Measurements from ENCODE around the gene RIPOR3.
"Not testable (repeated sequence)": the region's sequence is repeated elsewhere in the genome, so short reads cannot be mapped to it uniquely, and the experiment has no call there.

RIPOR3 gene

DNA sequence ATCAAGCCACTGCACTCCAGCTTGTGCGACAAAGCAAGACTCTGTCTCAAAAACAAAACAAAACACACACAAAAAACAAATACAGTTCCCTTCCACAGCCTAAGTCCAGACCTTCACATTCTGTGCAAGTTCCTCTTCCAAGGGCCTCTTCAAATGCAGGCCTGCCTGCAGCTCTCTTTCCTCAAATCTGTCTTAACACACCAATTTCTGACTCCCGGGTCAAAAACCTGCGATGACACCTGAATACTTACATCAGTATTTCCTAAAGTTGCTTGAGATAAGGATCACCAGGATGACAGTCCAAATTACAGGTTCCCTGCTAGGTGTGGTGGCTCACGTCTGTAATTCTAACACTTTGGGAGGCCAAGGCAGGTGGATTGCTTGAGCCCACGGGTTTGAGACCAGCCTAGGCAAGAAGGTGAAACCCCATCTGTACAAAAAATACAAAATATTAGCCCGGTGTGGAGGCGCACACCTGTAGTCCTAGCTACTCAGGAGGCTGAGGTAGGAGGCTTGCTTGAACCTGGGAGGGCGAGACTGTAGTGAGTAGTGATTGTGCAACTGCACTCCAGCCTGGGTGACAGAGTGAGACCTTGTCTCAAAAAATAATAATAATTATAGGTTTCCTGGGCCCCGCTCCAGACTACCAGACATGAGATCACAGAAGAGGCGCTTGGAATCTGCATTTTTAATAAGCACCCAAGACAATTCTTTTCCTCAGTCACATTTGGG is 31.2 kb upstream of the RIPOR3 start:
- no peak overlapping the region for H3K9ac ChIP-seq (ENCODE audit: low read depth, low read length)
- no peaks in the 10 kb centered on the region for H3K36me3 ChIP-seq (ENCODE audit: insufficient read depth, low read depth, low read length)
- H3K4me1 ChIP-seq (ENCODE audit: insufficient read depth, low read length) = peaks cover 5% of the 10 kb centered on the region; the same call in 1 of the 2 replicates
- H3K27me3 ChIP-seq (ENCODE audit: insufficient read depth, low read length) = no peaks in the 10 kb centered on the region
- H3K4me3 ChIP-seq (ENCODE audit: low read length) = no peak overlapping the region
- H3K27ac ChIP-seq (ENCODE audit: low read length) = no peak overlapping the region
- H3K9me3 ChIP-seq (ENCODE audit: insufficient read depth, low read depth, low read length) = no peaks in the 10 kb centered on the region

DNA sequence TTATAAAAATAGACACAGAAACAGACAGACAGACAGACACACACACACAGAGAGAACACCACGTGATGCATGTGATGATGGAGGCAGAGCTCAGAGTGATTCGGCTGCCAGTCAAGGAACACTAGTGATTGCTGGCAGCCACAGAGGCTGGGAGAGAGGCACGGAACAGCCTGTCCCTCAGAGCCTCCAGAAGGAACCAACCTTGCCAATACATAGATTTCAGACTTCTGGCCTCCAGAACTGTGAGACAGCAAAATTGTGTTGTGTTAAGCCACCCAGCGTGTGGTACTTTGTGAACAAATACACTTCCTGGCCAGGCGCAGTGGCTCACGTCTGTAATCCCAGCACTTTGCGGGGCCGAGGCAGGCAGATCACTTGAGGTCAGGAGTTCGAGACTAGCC is 30.5 kb upstream of the RIPOR3 start:
- no peak overlapping the region for H3K9ac ChIP-seq (ENCODE audit: low read depth, low read length)

DNA sequence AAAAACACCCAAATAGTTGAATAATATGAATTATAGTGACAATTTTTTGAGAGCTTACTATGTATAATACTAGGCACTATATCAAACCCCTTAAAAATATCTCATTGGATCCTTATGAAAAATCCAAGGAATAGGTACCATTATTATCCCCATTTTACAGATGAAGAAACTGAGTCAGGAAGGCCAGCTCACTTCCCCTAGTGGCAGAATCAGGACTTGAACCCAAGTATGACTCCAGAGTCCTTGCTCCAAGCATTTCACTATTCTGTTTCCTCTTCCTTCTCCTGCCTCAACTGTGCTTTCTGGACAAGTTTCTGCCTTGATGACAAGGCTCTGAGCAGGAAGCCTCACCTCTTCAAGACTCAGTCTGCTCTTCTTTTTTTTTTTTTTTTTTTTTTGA is 29.2 kb upstream of the RIPOR3 start:
- Histone ChIP-seq H3K27ac (ENCODE audit: low read length) (no peak overlapping the region), H3K27me3 (ENCODE audit: insufficient read depth, low read length) (no peaks in the 10 kb centered on the region), H3K9ac (ENCODE audit: low read depth, low read length) (no peak overlapping the region), H3K4me3 (ENCODE audit: low read length) (no peak overlapping the region), H3K9me3 (ENCODE audit: insufficient read depth, low read depth, low read length) (no peaks in the 10 kb centered on the region), H3K4me1 (ENCODE audit: insufficient read depth, low read length) (peaks cover 5% of the 10 kb centered on the region; the same call in 1 of the 2 replicates), H3K36me3 (ENCODE audit: insufficient read depth, low read depth, low read length) (no peaks in the 10 kb centered on the region)

More for the DNA sequence above, 30.5 kb upstream of the RIPOR3 start:
- H3K27me3 ChIP-seq (ENCODE audit: insufficient read depth, low read length) = no peaks in the 10 kb centered on the region
- H3K36me3 ChIP-seq (ENCODE audit: insufficient read depth, low read depth, low read length) = no peaks in the 10 kb centered on the region
- no peak overlapping the region for H3K27ac ChIP-seq (ENCODE audit: low read length)
- H3K4me3 ChIP-seq (ENCODE audit: low read length) = no peak overlapping the region
- peaks cover 5% of the 10 kb centered on the region; the same call in 1 of the 2 replicates for H3K4me1 ChIP-seq (ENCODE audit: insufficient read depth, low read length)
- H3K9me3 ChIP-seq (ENCODE audit: insufficient read depth, low read depth, low read length) = no peaks in the 10 kb centered on the region

- Histone ChIP-seq H3K9me3 (ENCODE audit: insufficient read depth, low read depth, low read length) (no peaks in the 10 kb centered on the region), H3K27me3 (ENCODE audit: insufficient read depth, low read length) (no peaks in the 10 kb centered on the region), H3K36me3 (ENCODE audit: insufficient read depth, low read depth, low read length) (no peaks in the 10 kb centered on the region), H3K9ac (ENCODE audit: low read depth, low read length) (no peak overlapping the region), H3K4me3 (ENCODE audit: low read length) (no peak overlapping the region), H3K27ac (ENCODE audit: low read length) (no peak overlapping the region), H3K4me1 (ENCODE audit: insufficient read depth, low read length) (peaks cover 5% of the 10 kb centered on the region; the same call in 1 of the 2 replicates)
Observed at GRCh38 chr20:50720026-50720425, 28.7 kb upstream of the RIPOR3 start.

GRCh38 chr20:50719328-50719727 is 28.0 kb upstream of the RIPOR3 start:
- Histone ChIP-seq H3K9ac (ENCODE audit: low read depth, low read length) (no peak overlapping the region), H3K36me3 (ENCODE audit: insufficient read depth, low read depth, low read length) (no peaks in the 10 kb centered on the region), H3K4me3 (ENCODE audit: low read length) (no peak overlapping the region), H3K27me3 (ENCODE audit: insufficient read depth, low read length) (no peaks in the 10 kb centered on the region), H3K9me3 (ENCODE audit: insufficient read depth, low read depth, low read length) (no peaks in the 10 kb centered on the region), H3K27ac (ENCODE audit: low read length) (no peak overlapping the region), H3K4me1 (ENCODE audit: insufficient read depth, low read length) (peaks cover 5% of the 10 kb centered on the region; the same call in 1 of the 2 replicates)

DNA sequence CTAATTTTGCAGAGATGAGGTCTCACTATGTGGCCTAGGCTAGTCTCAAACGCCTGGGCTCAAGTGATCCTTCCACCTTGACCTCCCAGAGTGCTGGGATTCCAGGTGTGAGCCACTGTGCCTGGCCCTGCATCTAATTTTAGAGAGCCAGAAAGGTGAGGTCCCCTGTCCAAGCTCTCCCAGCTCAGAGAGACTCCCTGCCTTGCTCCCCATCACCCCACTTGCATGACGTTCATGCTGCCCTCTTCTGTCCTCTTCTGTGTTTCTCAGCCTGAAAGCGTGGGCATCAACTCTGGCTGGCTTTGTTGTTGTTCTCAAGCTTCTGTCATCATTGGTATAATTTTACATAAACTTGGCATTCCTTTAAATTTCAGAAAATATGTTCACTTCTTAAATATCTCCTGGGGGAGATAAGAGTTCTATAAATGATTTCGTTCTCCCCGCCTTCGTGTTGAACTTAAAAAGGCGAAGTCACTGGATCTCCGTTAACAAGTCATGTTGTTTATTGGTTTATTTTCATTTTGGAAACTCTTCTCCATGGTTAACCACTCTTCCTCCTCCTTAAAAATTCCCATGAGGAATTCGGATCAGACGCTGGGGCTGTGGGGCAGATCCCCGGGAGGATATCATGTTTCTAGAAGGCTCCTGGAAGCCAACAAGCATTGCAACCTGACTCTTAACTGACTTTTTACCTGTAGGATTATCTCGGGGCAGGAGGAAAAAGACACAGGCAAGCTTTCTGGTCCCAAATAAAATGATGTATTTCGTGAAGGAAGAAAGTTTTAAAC is 26.8 kb upstream of the RIPOR3 start:
- H3K27me3 ChIP-seq (ENCODE audit: insufficient read depth, low read length) = no peaks in the 10 kb centered on the region
- peaks cover 7% of the 10 kb centered on the region; the same call in 1 of the 2 replicates for H3K4me1 ChIP-seq (ENCODE audit: insufficient read depth, low read length)
- no peaks in the 10 kb centered on the region for H3K9me3 ChIP-seq (ENCODE audit: insufficient read depth, low read depth, low read length)
- H3K9ac ChIP-seq (ENCODE audit: low read depth, low read length) = no peak overlapping the region
- no peaks in the 10 kb centered on the region for H3K36me3 ChIP-seq (ENCODE audit: insufficient read depth, low read depth, low read length)
- no peak overlapping the region for H3K27ac ChIP-seq (ENCODE audit: low read length)
- no peak overlapping the region for H3K4me3 ChIP-seq (ENCODE audit: low read length)

DNA sequence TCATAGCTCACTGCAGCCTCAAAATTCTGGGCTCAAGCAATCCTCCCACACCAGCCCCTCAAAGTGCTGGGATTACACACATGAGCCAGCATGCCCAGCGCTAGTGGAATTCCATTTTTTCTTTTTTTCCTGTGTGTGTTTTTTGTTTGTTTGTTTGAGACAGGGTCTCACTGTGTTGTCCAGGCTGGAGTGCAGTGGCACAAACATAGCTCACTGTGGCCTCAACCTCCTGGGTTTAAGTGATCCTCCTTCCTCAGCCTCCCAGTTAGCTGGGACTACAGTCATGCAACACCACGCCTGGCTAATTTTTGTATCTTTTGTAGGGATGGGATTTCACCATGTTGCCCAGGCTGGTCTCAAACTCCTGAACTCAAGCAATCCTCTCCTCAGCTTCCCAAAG is 26.0 kb upstream of the RIPOR3 start:
- H3K36me3 ChIP-seq (ENCODE audit: insufficient read depth, low read depth, low read length) = no peaks in the 10 kb centered on the region
- no peak overlapping the region for H3K9ac ChIP-seq (ENCODE audit: low read depth, low read length)
- H3K4me1 ChIP-seq (ENCODE audit: insufficient read depth, low read length) = peaks cover 9% of the 10 kb centered on the region; the same call in 1 of the 2 replicates
- no peak overlapping the region for H3K27ac ChIP-seq (ENCODE audit: low read length)
- no peaks in the 10 kb centered on the region for H3K27me3 ChIP-seq (ENCODE audit: insufficient read depth, low read length)
- H3K9me3 ChIP-seq (ENCODE audit: insufficient read depth, low read depth, low read length) = no peaks in the 10 kb centered on the region
- H3K4me3 ChIP-seq (ENCODE audit: low read length) = no peak overlapping the region

DNA sequence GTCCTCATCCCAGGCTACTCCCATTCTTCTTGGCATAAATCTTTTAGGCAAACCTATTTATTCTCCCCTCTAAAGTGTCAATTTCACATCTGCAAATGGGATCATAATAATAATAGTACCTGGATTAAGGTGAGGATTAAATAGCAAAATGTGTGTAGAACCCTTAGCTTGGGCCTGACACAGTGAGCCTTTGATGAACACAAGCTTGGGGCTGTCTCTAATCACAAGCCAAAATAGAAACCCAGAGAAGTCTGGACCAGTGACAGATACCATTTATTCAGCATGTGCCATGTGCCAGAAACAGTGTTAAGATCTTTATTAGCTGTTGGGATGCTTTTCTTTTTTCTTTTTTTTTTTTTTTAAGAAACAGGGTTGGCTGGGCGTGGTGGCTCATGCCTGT is 25.2 kb upstream of the RIPOR3 start:
- peaks cover 9% of the 10 kb centered on the region; the same call in 1 of the 2 replicates for H3K4me1 ChIP-seq (ENCODE audit: insufficient read depth, low read length)
- no peak overlapping the region for H3K9ac ChIP-seq (ENCODE audit: low read depth, low read length)
- H3K9me3 ChIP-seq (ENCODE audit: insufficient read depth, low read depth, low read length) = no peaks in the 10 kb centered on the region
- no peak overlapping the region for H3K27ac ChIP-seq (ENCODE audit: low read length)
- H3K27me3 ChIP-seq (ENCODE audit: insufficient read depth, low read length) = no peaks in the 10 kb centered on the region
- no peaks in the 10 kb centered on the region for H3K36me3 ChIP-seq (ENCODE audit: insufficient read depth, low read depth, low read length)
- H3K4me3 ChIP-seq (ENCODE audit: low read length) = no peak overlapping the region

DNA sequence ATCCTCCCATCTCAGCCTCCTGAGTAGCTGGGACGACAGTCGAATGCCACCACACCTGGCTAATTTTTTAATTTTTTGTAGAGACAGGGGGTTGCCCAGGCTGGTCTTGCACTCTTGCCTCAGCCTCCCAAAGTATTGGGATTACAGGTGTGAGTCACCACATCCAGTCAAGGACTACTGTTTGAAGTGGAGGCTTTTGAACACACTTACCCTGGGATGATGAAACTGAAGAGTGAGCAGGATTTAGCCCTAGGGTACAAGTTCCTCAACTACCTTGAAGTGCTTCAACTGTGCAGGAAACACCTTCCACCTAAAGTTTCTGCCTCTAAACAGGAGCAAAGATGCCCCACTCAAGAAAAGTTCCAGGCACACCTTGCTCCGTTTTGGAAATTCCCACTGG is 24.4 kb upstream of the RIPOR3 start:
- Histone ChIP-seq H3K27me3 (ENCODE audit: insufficient read depth, low read length) (no peaks in the 10 kb centered on the region), H3K9me3 (ENCODE audit: insufficient read depth, low read depth, low read length) (no peaks in the 10 kb centered on the region), H3K4me1 (ENCODE audit: insufficient read depth, low read length) (peaks cover 9% of the 10 kb centered on the region; the same call in 1 of the 2 replicates), H3K27ac (ENCODE audit: low read length) (no peak overlapping the region), H3K36me3 (ENCODE audit: insufficient read depth, low read depth, low read length) (no peaks in the 10 kb centered on the region), H3K9ac (ENCODE audit: low read depth, low read length) (no peak overlapping the region), H3K4me3 (ENCODE audit: low read length) (no peak overlapping the region)

DNA sequence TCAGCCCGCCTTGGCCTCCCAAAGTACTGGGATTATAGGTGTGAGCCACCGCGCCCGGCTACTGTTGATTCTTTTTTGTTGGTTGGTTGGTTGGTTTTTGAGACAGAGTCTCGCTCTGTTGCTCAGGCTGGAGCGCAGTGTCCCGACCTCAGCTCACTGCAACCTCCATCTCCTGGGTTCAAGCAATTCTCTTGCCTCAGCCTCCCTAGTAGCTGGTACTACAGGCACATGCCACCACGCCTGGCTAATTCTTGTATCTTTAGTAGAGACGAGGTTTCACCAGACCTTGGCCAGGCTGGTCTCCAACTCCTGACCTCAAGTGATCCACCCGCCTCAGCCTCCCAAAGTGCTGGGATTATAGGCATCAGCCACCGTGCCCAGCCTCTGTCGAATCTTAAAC is 23.1 kb upstream of the RIPOR3 start:
- H3K9ac ChIP-seq (ENCODE audit: low read depth, low read length); H3K4me3 ChIP-seq (ENCODE audit: low read length); H3K4me1 ChIP-seq (ENCODE audit: insufficient read depth, low read length); H3K27me3 ChIP-seq (ENCODE audit: insufficient read depth, low read length); H3K36me3 ChIP-seq (ENCODE audit: insufficient read depth, low read depth, low read length); H3K9me3 ChIP-seq (ENCODE audit: insufficient read depth, low read depth, low read length); H3K27ac ChIP-seq (ENCODE audit: low read length): not testable (repeated sequence)

GRCh38 chr20:50713657-50714101 is 22.3 kb upstream of the RIPOR3 start:
- H3K27me3 ChIP-seq (ENCODE audit: insufficient read depth, low read length) = no peaks in the 10 kb centered on the region
- peaks cover 9% of the 10 kb centered on the region; the same call in 1 of the 2 replicates for H3K4me1 ChIP-seq (ENCODE audit: insufficient read depth, low read length)
- no peaks in the 10 kb centered on the region for H3K36me3 ChIP-seq (ENCODE audit: insufficient read depth, low read depth, low read length)
- H3K27ac ChIP-seq (ENCODE audit: low read length) = no peak overlapping the region
- no peak overlapping the region for H3K9ac ChIP-seq (ENCODE audit: low read depth, low read length)
- no peak overlapping the region for H3K4me3 ChIP-seq (ENCODE audit: low read length)
- no peaks in the 10 kb centered on the region for H3K9me3 ChIP-seq (ENCODE audit: insufficient read depth, low read depth, low read length)
